Measurements from ENCODE around the gene FLT3.
"Not testable (repeated sequence)": the region's sequence is repeated elsewhere in the genome, so short reads cannot be mapped to it uniquely, and the experiment has no call there.

The FLT3 gene

GRCh38 chr13:27970382-27971235 is 129.8 kb downstream of the FLT3 start:
- DNase-seq = no peak

DNA sequence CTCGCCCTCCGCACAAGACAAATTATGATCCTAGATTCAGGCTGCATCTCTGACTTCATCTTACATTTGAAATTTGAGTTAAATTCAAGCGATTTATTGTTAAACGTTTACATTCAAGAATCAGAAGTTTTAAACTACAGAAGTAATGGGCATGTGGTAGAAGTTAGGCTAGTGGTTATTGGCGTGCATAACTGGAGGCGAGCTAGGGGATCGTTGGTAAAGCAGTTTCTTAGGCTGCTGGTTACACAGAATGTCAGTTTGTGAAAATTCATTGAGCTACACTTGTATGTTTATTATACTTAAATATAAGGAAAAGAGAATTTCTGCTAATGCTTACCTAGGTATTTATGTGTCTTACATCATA is 130.5 kb downstream of the FLT3 start:
- DNase-seq = no peak

DNA sequence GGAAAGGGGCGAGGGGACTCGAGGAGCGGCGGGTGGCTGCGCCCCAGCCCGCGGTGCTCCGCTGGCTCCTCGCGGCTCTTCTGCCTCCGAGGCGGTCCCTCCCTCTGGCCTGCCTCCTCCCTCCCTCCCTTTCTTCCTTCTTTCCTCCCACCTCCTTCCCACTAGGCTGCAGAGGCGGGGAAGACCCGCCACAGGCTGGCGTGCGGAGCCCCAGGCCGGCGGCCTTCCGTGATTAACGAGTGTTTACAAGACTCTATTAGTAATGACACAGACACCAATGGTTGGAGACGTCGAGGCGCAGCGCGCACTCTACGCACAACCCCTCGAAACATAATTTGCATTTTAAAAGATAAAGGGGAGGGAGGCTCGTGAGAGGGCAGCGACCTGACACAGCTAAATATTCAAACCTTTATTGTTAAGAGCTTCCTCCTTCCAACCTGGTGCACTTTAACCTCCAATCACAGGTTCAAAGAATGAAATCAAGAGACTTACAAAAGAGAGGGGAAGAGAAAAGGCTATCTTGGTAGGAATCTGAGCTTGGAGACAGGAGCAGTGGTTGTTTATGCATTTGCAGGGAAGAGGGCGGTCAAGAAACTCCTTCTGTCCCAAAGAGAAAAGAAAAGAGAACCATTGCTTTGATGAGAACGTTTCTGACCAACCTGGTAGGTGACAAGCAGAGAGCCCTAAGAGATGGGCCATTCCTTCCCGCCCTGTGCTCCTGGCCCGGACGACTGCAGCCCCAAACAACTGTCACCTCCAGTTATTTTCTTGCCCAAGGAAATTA is 131.1 kb downstream of the FLT3 start, which contains the start of gene CDX2:
CDX2 (minus strand) TSS at position 234 of the 784 bp plus-strand sequence. CDS start 309 bp downstream, outside the sequence.
- peak; percentile 87 for DNase-seq

- DNase-seq = peak; percentile 62
Measured at GRCh38 chr13:27968316-27969081, 131.9 kb downstream of the FLT3 start.

DNA sequence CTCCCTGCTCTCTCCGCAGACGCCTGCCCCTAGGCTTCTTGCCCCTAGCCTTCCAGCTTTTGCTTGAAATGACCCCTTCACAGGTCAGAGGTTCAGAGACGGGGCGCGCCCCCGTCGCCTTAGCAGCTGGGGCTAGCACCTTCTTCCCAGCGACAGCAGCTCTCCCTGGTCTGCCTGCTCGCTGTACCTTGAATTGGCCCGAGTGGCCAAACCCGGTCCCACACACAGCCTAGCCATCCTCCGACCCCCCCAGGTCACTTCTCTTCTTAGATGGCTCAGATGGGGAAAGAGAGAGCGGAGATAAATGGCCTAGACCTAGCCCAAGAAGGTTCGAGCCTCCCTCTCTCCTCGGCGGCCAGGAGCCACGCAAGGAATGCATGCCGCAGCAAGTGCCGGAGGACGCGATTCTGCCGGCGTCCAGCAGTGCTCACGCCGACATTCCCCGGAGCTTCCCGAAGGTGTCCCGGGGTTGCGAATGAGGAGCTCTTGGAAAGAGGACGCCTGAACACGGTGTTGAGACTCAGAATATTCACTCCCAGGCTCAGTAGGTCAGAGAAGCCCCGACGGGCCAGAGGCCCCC is 132.6 kb downstream of the FLT3 start:
- peak; percentile 55 for DNase-seq

DNA sequence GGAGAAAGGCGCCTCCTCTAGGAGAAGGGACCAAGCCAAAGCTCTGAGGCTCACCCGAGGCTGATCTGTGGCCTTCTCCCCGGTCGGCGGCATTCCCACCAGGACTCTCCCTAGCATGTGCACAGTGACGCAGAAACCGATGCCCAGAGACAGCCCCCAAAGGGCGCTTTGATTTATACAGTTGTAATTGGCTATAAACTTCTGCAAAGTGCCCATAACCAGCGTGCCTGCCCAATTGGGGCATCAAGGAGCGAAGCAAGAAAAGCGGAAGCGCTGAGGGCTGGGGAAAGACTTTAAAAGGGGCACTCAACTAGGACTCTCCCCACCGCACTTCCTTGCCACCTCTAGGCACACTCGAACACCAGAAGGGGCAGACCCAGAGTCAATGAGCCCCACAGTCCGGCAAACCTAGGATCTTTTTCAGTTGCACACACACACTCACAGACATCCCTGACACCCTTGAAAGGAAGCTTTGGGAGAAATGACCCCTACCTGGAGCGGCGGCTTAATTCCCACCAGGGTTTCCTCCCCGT is 133.1 kb downstream of the FLT3 start:
- peak; percentile 30 for DNase-seq

DNA sequence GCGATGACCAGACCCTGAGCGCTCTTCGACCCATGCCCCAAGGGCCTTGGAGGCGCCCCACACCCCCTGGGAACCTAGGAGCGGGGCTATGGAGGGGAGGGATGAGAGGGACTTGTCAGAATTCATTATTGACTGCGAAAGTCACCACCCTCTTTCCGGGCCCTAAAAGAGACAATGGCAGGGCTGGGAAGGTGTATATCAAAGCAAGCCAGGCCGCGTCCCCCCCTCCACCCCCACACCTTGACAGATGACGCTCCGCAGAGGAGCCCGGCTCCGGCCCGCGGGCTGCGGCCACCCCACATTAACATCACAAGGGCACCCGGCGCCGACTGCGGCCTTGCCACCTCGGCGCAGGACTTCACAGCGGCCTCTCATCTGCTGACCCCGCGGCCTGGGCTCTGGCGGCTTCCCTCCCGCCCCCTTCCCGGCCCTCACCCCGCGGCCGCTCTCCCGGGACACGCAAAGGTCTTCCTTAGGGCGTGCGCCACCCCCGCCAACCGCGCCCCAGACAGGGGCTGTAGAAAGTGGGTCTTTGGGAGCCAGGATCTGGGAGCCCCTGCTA is 133.7 kb downstream of the FLT3 start:
- peak; percentile 59 for DNase-seq

DNA sequence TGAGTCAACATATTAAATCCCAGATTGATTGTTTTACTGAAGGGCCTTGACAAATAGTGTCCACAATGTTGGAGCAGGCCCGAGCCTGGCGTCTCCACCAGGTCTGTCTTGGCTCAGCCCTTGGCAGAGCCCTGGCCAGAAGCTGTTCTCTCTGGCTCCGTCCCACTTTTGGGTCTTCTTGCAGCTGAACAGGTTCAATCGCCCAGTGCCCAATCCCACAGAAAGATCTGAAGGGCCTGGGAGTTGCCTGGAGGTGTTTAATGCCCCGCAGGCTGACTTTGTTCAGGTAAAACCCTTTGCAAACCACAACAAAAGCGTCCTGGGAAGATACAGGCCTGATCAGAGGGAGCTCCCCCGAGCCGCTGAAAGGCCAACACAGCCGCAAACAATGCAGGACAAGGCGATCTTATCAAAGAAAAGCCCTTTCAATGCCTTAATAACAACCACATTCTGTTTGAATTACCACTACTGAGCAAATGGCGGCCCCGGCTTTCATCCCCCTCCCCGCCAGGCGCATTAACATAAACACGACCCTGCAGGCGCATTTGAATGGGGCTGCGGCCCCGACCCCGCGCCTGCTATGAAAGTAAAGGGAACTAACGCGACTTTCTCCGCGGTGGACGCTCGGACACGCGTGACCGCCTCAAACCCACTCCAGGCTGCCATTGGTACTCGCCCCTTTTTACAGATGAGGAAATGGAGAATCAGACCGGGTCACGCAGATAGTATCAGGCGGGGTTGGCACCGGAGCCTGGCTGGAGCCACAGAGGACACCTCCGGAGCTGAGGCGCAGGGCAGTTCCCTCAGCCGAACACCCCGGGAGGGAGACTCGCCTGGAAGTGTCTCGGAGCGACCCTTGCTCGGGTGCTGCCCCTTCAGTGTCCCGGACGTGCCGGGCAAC is 134.4 kb downstream of the FLT3 start:
- DNase-seq = peak; percentile 66

DNA sequence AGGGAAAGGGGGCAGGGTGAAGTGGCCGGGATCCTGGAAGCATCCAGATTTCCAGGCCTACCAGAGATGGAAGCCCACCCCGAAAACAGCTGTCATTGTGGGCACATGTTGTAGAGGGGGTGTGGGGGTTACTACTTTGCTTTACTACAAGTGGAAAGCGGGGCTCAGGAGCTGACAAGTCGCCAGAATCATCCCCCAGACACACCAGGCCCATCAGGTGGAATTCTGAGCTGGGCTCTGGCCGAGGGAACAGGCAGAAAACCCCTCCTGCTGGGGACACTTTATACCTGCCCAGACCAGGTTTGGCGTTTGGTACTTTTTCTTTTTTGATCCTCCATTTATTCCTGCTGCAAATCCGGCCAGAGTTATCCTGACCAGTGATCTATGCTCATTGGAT is 135.0 kb downstream of the FLT3 start:
- no peak for DNase-seq

GRCh38 chr13:27964741-27965323 is 135.5 kb downstream of the FLT3 start:
- no peak for DNase-seq

DNA sequence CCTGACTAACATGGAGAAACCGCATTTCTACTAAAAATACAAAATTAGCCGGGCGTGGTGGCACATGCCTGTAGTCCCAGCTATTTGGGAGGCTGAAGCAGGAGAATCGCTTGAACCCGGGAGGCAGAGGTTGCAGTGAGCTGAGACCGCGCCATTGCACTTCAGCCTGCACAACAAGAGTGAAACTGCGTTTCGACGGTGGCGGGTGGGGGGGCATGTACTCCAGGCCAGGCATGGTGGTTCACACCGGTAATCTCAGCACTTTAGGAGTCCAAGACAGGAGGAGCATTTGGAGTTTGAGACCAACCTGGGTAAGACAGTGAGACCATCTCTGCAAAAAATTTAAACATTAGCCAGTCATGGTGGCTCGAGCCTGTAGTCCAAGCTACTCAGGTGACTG is 136.2 kb downstream of the FLT3 start:
- not testable (repeated sequence) for DNase-seq

DNA sequence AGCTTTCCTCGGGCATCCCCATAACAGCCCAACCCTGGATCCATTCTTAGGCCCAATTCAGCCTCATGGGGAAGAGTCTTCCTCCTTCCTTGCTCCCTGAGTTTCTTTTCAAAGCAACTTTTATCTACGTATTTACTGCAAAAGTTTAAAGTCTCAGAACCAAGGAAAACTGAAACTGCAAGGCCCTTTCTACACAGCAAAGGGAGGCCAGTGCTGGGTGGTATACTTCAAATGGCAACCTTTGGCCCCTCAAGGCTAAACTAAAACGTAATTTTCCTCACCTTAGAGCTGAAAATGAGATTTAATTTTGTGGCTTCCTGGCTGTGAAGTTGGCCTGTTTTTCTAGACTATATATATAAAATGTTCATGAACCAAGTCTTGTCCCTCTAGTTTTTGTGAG is 136.9 kb downstream of the FLT3 start:
- DNase-seq = no peak

- no peak for DNase-seq
Measured at GRCh38 chr13:27962982-27963381, 137.4 kb downstream of the FLT3 start.

GRCh38 chr13:27962128-27962841 is 138.1 kb downstream of the FLT3 start:
- no peak for DNase-seq

- DNase-seq = no peak
Measured at GRCh38 chr13:27961227-27962085, 138.9 kb downstream of the FLT3 start.

DNA sequence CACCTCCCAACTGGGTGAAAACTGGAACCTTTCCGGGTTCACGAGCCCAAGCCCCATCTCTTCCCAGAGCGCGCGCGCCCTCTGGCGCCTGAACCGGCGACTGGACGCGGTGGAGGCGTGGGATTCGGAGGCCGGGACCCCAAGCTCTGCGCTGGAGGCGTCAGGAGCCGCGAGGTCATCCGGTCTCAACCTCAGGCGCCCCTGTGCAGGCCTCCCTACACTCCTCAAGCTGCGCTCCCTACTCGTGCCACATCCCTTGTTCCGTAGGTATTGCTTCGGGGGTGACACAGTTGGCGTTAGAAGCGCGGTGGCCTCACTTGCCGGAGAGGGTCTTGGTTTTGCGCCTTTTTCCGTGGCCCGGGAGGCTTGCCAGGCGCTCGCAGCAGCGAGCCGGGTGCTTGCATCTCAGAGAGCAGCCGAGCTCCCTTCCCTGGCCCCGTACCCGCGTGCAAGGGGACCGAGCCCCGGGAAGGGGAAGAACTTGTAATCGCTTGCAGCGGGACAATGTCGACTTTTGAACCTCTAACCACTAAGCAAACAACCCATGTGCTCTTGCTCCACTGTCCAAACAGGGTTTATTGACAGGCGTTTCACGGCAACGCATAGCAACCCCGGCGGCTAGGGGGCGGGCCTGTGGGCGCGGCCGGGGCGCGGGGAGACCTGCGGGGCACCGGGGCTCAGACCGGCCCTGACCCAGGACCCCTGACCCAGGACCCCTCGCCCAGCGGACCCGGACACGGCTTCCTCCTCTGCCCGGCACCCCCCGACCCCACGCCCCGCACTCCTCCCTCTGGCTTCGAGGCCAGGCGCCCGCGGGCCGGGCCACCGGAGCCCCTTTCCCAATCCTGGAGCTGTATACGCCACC is 139.8 kb downstream of the FLT3 start:
- DNase-seq = peak; percentile 85

- no peak for DNase-seq
Measured at GRCh38 chr13:27959976-27960361, 140.4 kb downstream of the FLT3 start.

Measured in NCI-H526 treated with DMSO at 0.1 percent for 48 hours (cell line).